GM18951 (cell line): ENCODE data around the gene ZNF512B.
"Not testable (repeated sequence)": the region's sequence is repeated elsewhere in the genome, so short reads cannot be mapped to it uniquely, and the experiment has no call there.

ENCODE experiments used
- POLR2A ChIP-seq: IDR thresholded peaks from 4 replicates; pipeline ENCODE4 v1.6.1; 2011; ENCODE audit warnings: mild to moderate bottlenecking; ENCODE audit not compliant: insufficient read length, insufficient read depth; ENCODE audit errors: extremely low read depth
- in situ Hi-C: fragments of 300-500 bp; cut with MboI; formaldehyde crosslinking; loops from one replicate; pipeline ENCODE4 v1.12.0; 2022; ENCODE audit warnings: low sequenced_read_pairs, mixed read lengths, inconsistent platforms; ENCODE audit not compliant: unreplicated experiment

Gene ZNF512B

DNA sequence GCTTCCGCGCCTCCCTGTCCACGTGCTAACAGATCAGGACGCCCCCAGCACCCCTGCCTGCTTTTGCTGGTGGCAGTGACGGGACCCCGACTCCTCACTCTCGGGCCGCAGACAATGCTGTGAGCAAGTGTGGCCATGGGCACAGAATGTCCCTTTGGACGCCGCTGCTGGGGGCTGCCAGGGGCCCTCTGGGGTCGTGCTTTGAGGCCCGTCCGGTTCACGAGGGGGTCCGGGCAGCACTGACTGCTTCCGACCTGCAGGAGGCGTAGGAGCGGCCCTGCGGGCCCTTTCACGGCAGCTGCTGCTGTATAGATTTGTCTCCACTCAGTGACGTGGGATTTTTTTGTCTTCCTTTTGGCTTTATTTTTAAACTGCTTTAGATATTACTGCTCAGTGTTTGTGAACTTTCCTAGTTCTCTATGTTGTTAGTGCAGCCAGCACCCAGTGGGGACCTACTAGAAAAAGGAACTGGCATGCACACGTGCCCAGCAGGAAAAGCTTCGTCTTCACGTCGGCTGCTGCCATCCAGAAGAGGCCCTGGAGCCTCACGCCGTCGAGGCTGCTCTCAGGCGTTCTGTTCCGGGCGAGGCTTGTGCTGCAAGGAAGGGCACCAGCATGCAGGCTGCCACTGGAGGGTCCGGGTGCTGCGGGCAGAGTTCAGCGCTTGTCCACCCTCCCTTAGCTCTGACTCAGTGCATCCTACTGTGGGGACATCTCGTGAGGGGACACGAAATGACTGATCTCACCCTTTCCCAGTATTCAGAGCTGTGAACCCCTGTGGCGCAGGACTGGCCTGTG is 35.3 kb downstream of the ZNF512B start:
- no peak for TF ChIP-seq POLR2A
- in situ Hi-C loops: no loop called here

DNA sequence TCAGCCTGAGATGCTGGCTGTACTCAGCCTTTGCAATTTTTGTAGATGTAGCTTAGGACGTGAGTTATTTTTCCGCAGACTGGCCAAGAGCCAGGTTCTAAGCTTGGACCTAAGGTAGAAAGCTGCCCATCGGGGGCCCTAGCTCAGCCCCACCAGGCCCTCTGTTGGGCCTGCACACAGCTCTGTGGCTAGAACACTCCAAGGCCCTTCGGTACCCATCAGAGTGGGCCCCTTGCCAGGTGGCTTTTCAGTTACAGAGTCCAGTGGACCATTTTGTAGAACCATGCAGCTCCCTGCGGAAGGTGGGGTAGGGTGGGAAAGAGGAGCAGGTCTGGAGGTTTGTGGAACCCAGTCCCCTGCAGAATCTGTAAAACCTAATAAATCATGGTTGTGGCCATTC is 36.1 kb downstream of the ZNF512B start:
- in situ Hi-C loops: no loop called here
- TF ChIP-seq POLR2A: no peak

DNA sequence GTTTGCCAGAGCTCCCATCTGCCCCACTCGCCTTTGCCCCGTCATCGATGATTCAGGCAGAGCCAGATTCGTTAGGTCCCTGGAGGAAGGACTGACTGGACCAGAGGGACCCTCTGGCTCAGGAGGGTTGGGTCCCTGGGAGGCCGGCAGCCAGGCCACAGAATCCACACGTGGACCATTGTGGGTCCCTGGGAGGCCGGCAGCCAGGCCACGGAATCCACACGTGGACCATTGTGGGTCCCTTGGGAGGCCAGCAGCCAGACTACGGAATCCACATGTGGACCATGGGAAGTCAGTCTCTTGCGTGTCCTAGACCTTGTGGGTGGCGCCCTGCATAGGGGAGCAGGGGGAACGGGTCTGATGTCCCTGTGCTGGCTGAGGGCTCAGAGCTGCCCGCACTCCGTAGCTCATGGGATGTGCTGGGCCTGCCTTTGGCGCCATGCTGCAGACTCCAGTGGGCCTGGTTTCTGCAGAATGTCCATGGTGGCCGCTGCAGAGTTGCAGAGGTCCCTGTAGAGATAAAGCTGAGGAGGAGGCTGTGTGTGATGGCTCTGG is 37.0 kb downstream of the ZNF512B start:
- in situ Hi-C loops: no loop called here
- no peak for TF ChIP-seq POLR2A

DNA sequence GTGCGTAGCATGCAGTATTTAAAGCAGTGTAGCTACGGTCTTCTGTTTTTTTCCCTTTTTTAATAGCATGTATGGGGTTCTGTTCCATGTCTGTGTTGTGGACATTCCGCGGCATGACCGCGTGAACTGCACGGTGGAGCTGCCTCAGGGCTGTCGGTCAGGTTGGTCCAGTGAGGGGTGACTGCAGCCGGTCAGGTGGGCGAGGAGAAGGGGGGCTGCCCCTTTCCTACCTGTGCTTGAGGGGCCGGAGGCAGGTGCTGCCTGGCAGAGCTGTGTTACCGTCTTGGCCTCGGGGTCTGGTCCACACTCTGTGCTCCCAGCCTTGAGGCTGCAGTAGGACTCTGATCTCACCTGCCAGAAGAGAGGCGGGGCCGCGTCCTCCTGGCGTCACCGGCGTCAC is 38.0 kb downstream of the ZNF512B start:
- in situ Hi-C loops: no loop called here
- no peak for TF ChIP-seq POLR2A

DNA sequence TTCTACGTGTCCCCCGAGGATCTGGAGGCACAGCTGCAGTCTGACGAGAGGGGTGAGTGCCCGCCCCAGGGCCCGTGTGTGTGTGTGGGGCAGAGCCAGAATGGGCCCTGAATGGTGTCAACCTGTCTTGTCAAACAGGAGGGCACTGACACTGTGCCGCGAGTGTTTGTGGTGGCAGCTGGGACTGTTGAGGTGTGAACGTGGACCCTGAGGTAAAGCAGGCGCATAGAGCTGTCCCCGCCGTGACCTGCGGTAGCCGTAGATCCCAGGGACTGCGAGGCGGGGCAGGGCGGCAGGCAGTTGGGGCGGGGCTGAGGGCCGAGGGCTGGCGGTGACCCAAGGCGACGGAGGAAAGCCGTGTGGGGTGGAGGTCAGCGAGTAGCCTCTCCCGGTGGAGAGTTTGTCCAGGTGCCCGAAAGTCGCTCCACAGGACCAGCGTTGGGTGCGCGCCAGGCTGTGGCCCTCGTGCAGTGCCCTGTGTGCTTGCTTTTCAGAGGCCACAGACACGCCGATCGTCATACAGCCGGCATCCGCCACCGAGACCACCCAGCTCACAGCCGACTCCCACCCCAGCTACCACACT is 38.7 kb downstream of the ZNF512B start:
- in situ Hi-C loops: no loop called here
- no peak for TF ChIP-seq POLR2A

DNA sequence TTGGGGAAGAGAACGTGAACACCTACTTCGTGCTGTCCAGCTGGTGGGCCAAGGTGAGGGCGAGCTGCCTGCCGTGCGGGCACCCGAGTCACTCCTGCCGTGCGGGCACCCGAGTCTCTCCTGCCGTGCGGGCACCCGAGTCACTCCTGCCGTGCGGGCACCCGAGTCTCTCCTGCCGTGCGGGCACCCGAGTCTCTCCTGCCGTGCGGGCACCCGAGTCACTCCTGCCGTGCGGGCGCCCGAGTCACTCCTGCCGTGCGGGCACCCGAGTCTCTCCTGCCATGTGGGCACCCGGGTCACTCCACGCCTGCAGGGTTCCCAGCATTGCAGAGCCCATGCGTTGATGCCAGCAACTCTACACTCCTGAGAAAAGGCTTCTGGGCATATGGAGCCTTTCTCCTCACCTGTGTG is 40.3 kb downstream of the ZNF512B start:
- in situ Hi-C loops: not testable (repeated sequence)

DNA sequence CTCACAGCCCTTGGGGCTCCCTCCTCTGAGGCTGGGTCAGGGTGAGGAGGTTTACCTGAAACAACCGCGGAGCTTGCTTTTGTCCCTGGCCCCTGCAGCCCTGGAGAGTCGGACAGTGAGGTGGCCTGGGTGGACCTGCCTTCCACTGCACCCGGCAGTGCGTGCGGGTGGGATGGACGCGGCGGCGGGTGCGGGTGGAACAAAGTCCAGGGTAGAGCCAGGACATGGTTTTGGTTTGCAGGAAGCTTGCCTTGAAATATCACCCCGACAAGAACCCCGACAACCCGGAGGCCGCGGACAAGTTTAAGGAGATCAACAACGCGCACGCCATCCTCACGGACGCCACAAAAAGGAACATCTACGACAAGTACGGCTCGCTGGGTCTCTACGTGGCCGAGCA is 40.7 kb downstream of the ZNF512B start:
- in situ Hi-C loops: no loop called here
- no peak for TF ChIP-seq POLR2A

DNA sequence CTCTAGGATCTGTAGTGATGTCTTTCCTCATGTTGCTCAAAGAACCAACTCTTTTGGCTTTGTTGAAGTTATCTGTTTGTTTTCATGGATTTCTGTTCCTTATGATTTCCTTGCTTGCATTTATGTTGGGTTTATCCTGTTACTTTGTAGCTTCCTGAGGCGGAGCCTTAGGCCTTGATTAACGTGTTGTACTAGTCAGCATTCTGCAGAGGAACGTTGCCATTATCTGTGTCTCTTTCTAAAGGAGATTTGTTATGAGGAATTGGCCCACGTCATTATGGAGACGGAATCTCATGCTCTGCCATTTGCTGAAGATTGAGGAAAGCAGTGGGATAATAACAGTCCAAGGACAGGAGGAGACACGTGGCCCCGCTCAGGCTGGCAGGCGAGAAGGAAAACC is 43.4 kb downstream of the ZNF512B start:
- in situ Hi-C loops: no loop called here

DNA sequence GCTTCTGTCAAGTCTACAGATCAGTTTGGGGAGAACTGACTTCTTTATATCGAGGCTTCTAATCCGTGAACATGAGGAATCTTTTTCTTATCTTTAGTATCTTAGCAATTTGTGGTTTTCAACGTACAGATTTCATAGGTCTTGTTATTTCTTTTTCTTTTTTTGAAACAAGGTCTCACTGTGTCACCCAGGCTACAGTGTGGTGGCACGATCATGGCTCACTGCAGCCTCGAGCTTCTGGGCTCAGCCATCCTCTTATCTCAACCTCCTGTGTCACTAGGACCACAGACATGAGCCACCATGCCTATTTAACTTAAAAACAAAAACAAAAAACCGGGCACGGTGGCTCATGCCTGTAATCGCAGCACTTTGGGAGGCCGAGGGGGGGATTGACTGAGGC is 45.5 kb downstream of the ZNF512B start:
- no peak for TF ChIP-seq POLR2A

More for the DNA sequence above, 43.4 kb downstream of the ZNF512B start:
- no peak for TF ChIP-seq POLR2A

DNA sequence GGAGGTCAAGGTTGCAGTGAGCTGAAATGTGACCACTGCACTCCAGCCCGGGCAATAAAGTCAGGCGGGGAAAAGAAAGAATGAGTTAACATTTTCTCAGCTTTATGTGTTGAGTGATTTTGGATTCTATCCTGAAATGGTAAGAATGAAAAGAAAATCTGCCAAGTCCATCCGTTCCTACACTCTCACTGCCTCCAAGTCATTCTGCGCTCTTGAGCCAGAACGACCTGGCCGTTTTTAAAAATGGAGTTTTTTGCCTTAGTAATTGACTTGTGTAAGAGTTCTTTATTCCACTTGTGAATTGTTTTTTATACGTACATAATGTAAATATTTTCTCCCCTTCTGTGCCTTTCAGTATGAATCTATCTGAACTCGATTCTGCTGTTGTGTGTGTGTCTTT is 46.1 kb downstream of the ZNF512B start:
- in situ Hi-C loops: no loop called here
- TF ChIP-seq POLR2A: no peak

More for the DNA sequence above, 45.5 kb downstream of the ZNF512B start:
- in situ Hi-C loops: no loop called here

DNA sequence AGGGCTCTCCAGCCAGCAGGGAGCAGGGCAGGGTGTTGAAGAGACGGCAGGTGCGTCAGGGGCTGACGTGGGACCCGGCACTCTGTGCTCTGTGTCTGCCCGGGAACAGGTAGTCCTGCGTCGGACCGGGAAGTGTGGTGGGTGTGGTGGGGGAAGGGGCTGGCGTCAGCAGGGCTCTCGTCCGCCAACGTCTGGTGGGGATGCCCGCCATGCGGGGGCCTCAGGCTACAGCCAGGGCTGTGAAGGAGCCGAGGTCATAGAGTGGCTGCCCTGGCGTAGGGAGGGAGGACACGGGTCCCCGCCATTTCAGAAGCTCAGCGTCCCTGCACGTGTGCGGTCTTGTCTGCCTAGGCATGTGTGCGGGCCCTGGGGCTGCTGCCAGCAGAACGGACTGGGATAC is 49.5 kb downstream of the ZNF512B start:
- in situ Hi-C loops: no loop called here
- TF ChIP-seq POLR2A: no peak

DNA sequence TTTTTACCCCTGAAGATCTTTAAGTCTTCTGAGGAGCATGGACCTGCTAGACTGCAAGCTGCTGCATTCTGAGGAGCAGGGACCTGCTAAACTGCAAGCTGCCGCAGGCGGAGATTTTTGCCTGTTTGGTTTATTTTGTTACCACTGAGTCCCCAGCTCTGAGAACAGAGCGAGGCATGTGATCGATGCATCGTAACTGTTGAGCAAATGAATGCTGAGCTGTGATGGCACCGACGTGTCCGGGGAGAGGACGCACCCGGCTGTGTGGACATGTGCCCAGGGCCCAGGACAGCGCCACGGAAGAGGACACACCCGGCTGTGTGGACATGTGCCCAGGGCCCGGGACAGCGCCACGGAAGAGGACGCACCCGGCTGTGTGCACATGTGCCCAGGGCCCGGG is 50.6 kb downstream of the ZNF512B start:
- no peak for TF ChIP-seq POLR2A
- in situ Hi-C loops: no loop called here

DNA sequence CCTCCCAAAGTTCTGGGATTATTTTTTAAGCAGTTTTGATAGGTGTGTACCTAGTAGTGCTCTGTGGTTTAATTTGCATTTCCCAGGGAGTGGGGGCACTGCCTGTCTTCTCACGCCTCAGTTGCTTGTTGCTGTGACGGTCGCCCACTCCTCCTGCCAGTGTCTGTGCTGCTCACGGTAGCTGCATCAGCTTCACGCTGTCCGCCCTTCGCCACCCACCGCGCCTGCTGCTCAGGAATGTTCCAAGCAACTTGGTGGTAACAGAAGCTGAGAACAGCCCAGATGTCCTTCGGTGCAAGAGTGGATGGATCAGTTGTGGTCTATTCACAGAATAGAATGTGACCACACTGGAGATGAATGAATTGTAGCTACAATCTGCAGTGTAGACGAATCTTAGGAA is 51.9 kb downstream of the ZNF512B start:
- in situ Hi-C loops: no loop called here
- no peak for TF ChIP-seq POLR2A

DNA sequence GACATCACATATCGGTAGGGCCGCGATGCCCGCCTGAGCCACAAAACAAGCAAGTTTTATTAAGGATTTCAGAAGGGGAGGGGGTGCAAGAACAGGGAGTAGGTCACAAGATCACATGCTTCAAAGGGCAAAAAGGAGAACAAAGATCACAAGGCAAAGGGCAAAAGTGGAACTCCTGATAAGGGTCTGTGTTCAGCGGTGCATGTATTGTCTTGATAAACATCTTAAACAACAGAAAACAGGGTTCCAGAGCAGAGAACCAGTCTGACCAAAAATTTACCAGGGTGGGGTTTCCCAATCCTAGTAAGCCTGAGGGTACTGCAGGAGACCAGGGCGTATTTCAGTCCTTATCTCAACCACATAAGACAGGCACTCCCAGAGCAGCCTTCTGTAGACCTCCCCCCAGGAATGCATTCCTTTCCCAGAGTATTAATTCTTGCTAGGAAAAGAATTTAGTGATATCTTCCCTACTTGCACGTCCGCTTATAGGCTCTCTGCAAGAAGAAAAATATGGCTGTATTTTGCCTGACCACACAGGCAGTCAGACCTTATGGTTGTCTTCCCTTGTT is 53.3 kb downstream of the ZNF512B start:
- in situ Hi-C loops: not testable (repeated sequence)
